ENCODE data around the gene PLEKHH3. TPM values are rescaled to one million over a fixed set of nuclear protein-coding genes. Genes with fewer than 3 reads are reported as not detected.
A peak's percentile ranks its signal among the peaks of the same experiment; 100 is the strongest.

Gene PLEKHH3
- total RNA-seq (2013; cell fraction: nucleolus; rRNA removed), result 39.3 and 53.5 TPM in 2 replicates
- total RNA-seq (2014; rRNA removed) (15.8 and 22.3 TPM in 2 replicates), total RNA-seq (2014; rRNA removed; fragmentation: Illumina TruSeq; extraction: Trizol) (7.0 and 7.8 TPM in 2 replicates), total RNA-seq (2021) (35.5 and 38.0 TPM in 2 replicates), polyA plus RNA-seq (2011; rRNA removed) (4.0 and 14.0 TPM in 2 replicates), polyA plus RNA-seq (2014; fragmentation: Illumina TruSeq; extraction: Trizol) (1.5 and 3.9 TPM in 2 replicates), polyA plus RNA-seq (2014; fragmentation: Nextera tagmentation; extraction: Ambion mirVana) (1 to 10 TPM in 1 of 2 experiments, under 1 TPM in 1; 0.31 to 2.1 TPM), polyA plus RNA-seq (2014; rRNA removed) (29.5 and 31.3 TPM in 2 replicates), polyA plus RNA-seq (2016; fragmentation: Nextera tagmentation; extraction: Ambion mirVana) (10 to 100 TPM; 10.3 to 11.8 TPM), polyA minus RNA-seq (2011; rRNA and poly(A)+ RNA removed) (4.8 and 17.2 TPM in 2 replicates), Bru-seq, nascent RNA (percentile 58 among the genes with signal in this experiment), BruChase-seq, experiment 1, labeled RNA remaining after a 6-hour chase (percentile 69 among the genes with signal in this experiment), BruChase-seq, experiment 2, labeled RNA remaining after a 2-hour chase (percentile 65 among the genes with signal in this experiment)
- 6.9 TPM for polyA plus RNA-seq (2011; ENCODE audit: low read depth)
- polyA plus RNA-seq (2011; cell fraction: cytosol; rRNA removed), result 18.7 and 28.9 TPM in 2 replicates
- 87.8 and 125 TPM in 2 replicates for polyA plus RNA-seq (2011; cell fraction: nucleus; rRNA removed)
- 26.0 and 33.7 TPM in 2 replicates for polyA plus RNA-seq (2012)
- 17.5 and 20.7 TPM in 2 replicates for polyA minus RNA-seq (2011; cell fraction: cytosol; rRNA and poly(A)+ RNA removed)
- polyA minus RNA-seq (2011; cell fraction: nucleus; rRNA and poly(A)+ RNA removed), result 15.4 and 25.4 TPM in 2 replicates
- long read RNA-seq, experiment 1, partial matches to known transcripts, result 0 of 1 reads
- long read RNA-seq, experiment 1, other reads (novel, unspliced or antisense), result 1 of 1 reads
- long read RNA-seq, experiment 2, result 0 reads

- POLR2A ChIA-PET, result interaction anchor here (0.6 to 6.6 kb wide), 14 partner anchors 14 to 495 kb away, joined by 3 to 120 read pairs (median 8); partner anchors contain the start of genes NAGLU, PSMC3IP, RETREG3 and TUBG1
- Histone ChIP-seq H3K9ac (ENCODE audit: control insufficient read depth, insufficient read depth, low read length) (peak within 1 kb of the TSS; percentile 87), H3K27me3 (replicated peaks in 1 of 2; ENCODE audit: control insufficient read depth in 2 of 2, insufficient read depth in 2 of 2, low read length in 1 of 2) (no peaks in the 10 kb centered on the region), H3K9me3 (replicated peaks; ENCODE audit: control insufficient read depth, insufficient read depth, low read length) (no peaks in the 10 kb centered on the region), H2AFZ (ENCODE audit: control insufficient read depth, low read depth, low read length) (peak within 1 kb of the TSS; percentile 79), H3K79me2 (ENCODE audit: control insufficient read depth, insufficient read depth, low read length) (peaks cover 62% of the 10 kb centered on the region), H4K20me1 (ENCODE audit: control insufficient read depth, insufficient read depth) (no peaks in the 10 kb centered on the region), H3K27ac (ENCODE audit: control insufficient read depth, insufficient read depth) (peak within 1 kb of the TSS; percentile 93), H3K4me2 (ENCODE audit: control insufficient read depth, insufficient read depth) (peak within 1 kb of the TSS; percentile 95), H3K36me3 (ENCODE audit: control insufficient read depth in 2 of 2, insufficient read depth in 2 of 2, low read length in 1 of 2) (peaks cover 5 to 14% of the 10 kb centered on the region in 2 experiments; a peak in 3 of 4 replicates), H3K4me3 (peak within 1 kb of the TSS; percentile 98), H3K4me1 (ENCODE audit: control insufficient read depth, insufficient read depth, low read length) (peaks cover 19% of the 10 kb centered on the region)
- FAIRE-seq, result no peak
- intact Hi-C loops (cut with micrococcal nuclease; ENCODE audit: unreplicated experiment), result loop anchor here (1.0 kb wide), 1 partner anchor 67 kb away; the partner anchor contains the start of genes RETREG3 and TUBG1
- SMC1A ChIA-PET (ENCODE audit: uncharacterized antibody, unreplicated experiment), result interaction anchor here (1.3 to 8.3 kb wide), 8 partner anchors 26 to 127 kb away, joined by 3 to 124 read pairs (median 16); partner anchors contain the start of genes PSMC3IP, RETREG3 and TUBG1
- CTCF ChIA-PET, result interaction anchor here (0.8 to 10.1 kb wide), 12 partner anchors 9 to 128 kb away, joined by 3 to 239 read pairs (median 9); partner anchors contain the start of genes PSMC3IP, RETREG3, TUBG1 and TUBG2
- no TSS peak for BruUV-seq (replicated peaks)
- RAD21 ChIA-PET (ENCODE audit: unreplicated experiment), result interaction anchor here (0.9 to 6.5 kb wide), 11 partner anchors 17 to 321 kb away, joined by 3 to 152 read pairs (median 4); partner anchors contain the start of genes NAGLU, PSMC3IP, RETREG3 and RPL27
- WGBS (ENCODE audit: insufficient coverage, insufficient replicate concordance, low lambda C conversion rate, missing lambda C conversion rate), result 1% methylated on average over 36 of the region's 51 CpGs
- in situ Hi-C loops (cut with MboI), result no loop called here
- no peak for DNase-seq (ENCODE audit: low read depth, low spot score)
- no peak for ATAC-seq
- TF ChIP-seq RAD21 (IDR thresholded peaks at IDR 0.05; ENCODE audit: insufficient read depth, low read depth, low read length) (no peak), ATF7 (IDR thresholded peaks at IDR 0.05; ENCODE audit: low read depth) (no peak), EP300 (IDR thresholded peaks at IDR 0.05; ENCODE audit: borderline replicate concordance in 1 of 2, control insufficient read depth in 1 of 2, low read depth in 2 of 2, low read length in 2 of 2) (no peak), MXI1 (IDR thresholded peaks at IDR 0.05; ENCODE audit: low read depth, low read length) (no peak), JUNB (IDR thresholded peaks at IDR 0.05) (no peak), HSF1 (IDR thresholded peaks at IDR 0.05; ENCODE audit: low read depth, low read length) (no peak), SIX5 (IDR thresholded peaks at IDR 0.05; ENCODE audit: low read depth, low read length, severe bottlenecking) (no peak), SRF (IDR thresholded peaks at IDR 0.05; ENCODE audit: low read depth in 2 of 2, low read length in 2 of 2) (no peak), ZBTB40 (IDR thresholded peaks at IDR 0.05; ENCODE audit: borderline replicate concordance) (no peak), RBBP5 (conservative IDR thresholded peaks at IDR 0.05) (no peak), BCL3 (IDR thresholded peaks at IDR 0.05; ENCODE audit: borderline replicate concordance, insufficient read depth, low read depth, low read length, poor library complexity, severe bottlenecking) (no peak)
Observed at GRCh38 chr17:42676424-42677011, at the start of gene PLEKHH3. Gene PLEKHH3 (minus strand): TSS chr17:42676994. CDS start chr17:42676563, 431 bp downstream.
